Fibroblast of lung (primary cell): ENCODE measurements around the gene MAPT. TPM values are rescaled to one million over a fixed set of nuclear protein-coding genes. Genes with fewer than 3 reads are reported as not detected.

Experiments
- DNase-seq, 2 donors: peaks; one replicate each; pipeline versions ENCODE4 v3.0.0 to v3.0.0-alpha.2; 2010; ENCODE audit warnings: low read depth in 2 of 2
- H2AFZ ChIP-seq: 2 replicates; pipeline ENCODE4 v1.5.1; 2012; ENCODE audit warnings: low read length, control low read depth, inconsistent platforms
- H3K27ac ChIP-seq: 2 replicates; pipeline ENCODE4 v1.5.1; 2011; ENCODE audit warnings: low read length, control low read depth; ENCODE audit not compliant: insufficient read depth
- H3K27me3 ChIP-seq: 2 replicates; pipeline ENCODE4 v1.5.1; 2011; ENCODE audit warnings: mild to moderate bottlenecking, low read length; ENCODE audit not compliant: control insufficient read depth, insufficient read depth
- H3K36me3 ChIP-seq: 2 replicates; pipeline ENCODE4 v1.5.1; 2011; ENCODE audit warnings: low read length; ENCODE audit not compliant: control insufficient read depth, insufficient read depth
- H3K4me1 ChIP-seq: 2 replicates; pipeline ENCODE4 v1.5.1; 2011; ENCODE audit warnings: low read length; ENCODE audit not compliant: control insufficient read depth, insufficient read depth; ENCODE audit errors: extremely low read depth
- H3K4me2 ChIP-seq: 2 replicates; pipeline ENCODE4 v1.5.1; 2011; ENCODE audit warnings: low read length, control low read depth; ENCODE audit not compliant: insufficient read depth; ENCODE audit errors: extremely low read depth
- H3K4me3 ChIP-seq, 4 experiments: fragments of 200-600 bp in 1 of 4; sonication (generic) in 1 of 4; replicated peaks in 1 of 4; 2 replicates each; pipeline ENCODE4 v1.5.1; 2011 to 2016; ENCODE audit warnings: low read length in 4 of 4, low read depth in 3 of 4, mild to moderate bottlenecking in 3 of 4, control low read depth in 2 of 4, inconsistent platforms in 1 of 4, mixed read lengths in 1 of 4; ENCODE audit not compliant: insufficient read depth in 1 of 4; ENCODE audit errors: control extremely low read depth in 1 of 4
- H3K79me2 ChIP-seq: 2 replicates; pipeline ENCODE4 v1.5.1; 2012; ENCODE audit warnings: mild to moderate bottlenecking, low read length, inconsistent platforms; ENCODE audit not compliant: control insufficient read depth, insufficient read depth
- H3K9ac ChIP-seq: 2 replicates; pipeline ENCODE4 v1.5.1; 2011; ENCODE audit warnings: mild to moderate bottlenecking, low read length, control low read depth; ENCODE audit not compliant: insufficient read depth
- H3K9me3 ChIP-seq: 2 replicates; pipeline ENCODE4 v1.5.1; 2012; ENCODE audit warnings: low read depth, low read length; ENCODE audit not compliant: control insufficient read depth, insufficient read depth
- H4K20me1 ChIP-seq: 2 replicates; pipeline ENCODE4 v1.5.1; 2011; ENCODE audit warnings: low read length; ENCODE audit not compliant: control insufficient read depth, insufficient read depth; ENCODE audit errors: extremely low read depth
- EZH2 ChIP-seq: IDR thresholded peaks from 2 replicates; pipeline ENCODE4 v1.5.1; 2012; ENCODE audit warnings: low read length, control low read depth, mild to moderate bottlenecking; ENCODE audit errors: missing control alignments
- polyA plus RNA-seq, 2 donors: library from polyadenylated mRNA; depleted of rRNA in 1 of 2; stranded (reverse) in 1 of 2; unstranded in 1 of 2; fragments of >200 nt; gene quantifications; 2 replicates each; pipeline ENCODE4 v1.2.1, GENCODE V29; 2011 to 2012; ENCODE audit warnings: missing spikeins in 1 of 2
- total RNA-seq: library from RNA; depleted of rRNA; stranded (reverse); fragments of >200 nt; gene quantifications from 2 replicates; pipeline ENCODE4 v1.2.1, GENCODE V29; 2014
- TF ChIP-seq, protein P1 (sequence below), 2 donors: IDR thresholded peaks in 1 of 2; conservative IDR thresholded peaks in 1 of 2; 1 replicate in 1 of 2; 2 replicates in 1 of 2; pipeline ENCODE4 v1.5.1; 2011 to 2012; ENCODE audit warnings: low read length in 2 of 2, control low read depth in 1 of 2, inconsistent platforms in 1 of 2, low read depth in 1 of 2, mild to moderate bottlenecking in 1 of 2

The MAPT gene
- total and polyA plus RNA-seq, 2 donors (not counting 1 experiment from before 2014, with no cell fraction given), result 0.09 to 0.50 TPM

GRCh38 chr17:45992904-45993303, 98.5 kb downstream of the MAPT start:
- no peak overlapping the region for H2AFZ ChIP-seq
- TF ChIP-seq EZH2, result no peak
- TF ChIP-seq, protein P1, sequence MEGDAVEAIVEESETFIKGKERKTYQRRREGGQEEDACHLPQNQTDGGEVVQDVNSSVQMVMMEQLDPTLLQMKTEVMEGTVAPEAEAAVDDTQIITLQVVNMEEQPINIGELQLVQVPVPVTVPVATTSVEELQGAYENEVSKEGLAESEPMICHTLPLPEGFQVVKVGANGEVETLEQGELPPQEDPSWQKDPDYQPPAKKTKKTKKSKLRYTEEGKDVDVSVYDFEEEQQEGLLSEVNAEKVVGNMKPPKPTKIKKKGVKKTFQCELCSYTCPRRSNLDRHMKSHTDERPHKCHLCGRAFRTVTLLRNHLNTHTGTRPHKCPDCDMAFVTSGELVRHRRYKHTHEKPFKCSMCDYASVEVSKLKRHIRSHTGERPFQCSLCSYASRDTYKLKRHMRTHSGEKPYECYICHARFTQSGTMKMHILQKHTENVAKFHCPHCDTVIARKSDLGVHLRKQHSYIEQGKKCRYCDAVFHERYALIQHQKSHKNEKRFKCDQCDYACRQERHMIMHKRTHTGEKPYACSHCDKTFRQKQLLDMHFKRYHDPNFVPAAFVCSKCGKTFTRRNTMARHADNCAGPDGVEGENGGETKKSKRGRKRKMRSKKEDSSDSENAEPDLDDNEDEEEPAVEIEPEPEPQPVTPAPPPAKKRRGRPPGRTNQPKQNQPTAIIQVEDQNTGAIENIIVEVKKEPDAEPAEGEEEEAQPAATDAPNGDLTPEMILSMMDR (conservative IDR thresholded peaks at IDR 0.05 in 1 of 2, IDR thresholded peaks at IDR 0.05 in 1 of 2; ENCODE audit: low read depth in 1 of 2, low read length in 2 of 2), result no peak
- no peak overlapping the region for H3K9ac ChIP-seq
- no peaks in the 10 kb centered on the region for H3K36me3 ChIP-seq
- no peaks in the 10 kb centered on the region for H3K9me3 ChIP-seq
- no peak overlapping the region for H3K4me2 ChIP-seq
- no peak overlapping the region for H3K27ac ChIP-seq
- no peak overlapping the region for H3K4me3 ChIP-seq
- DNase-seq, result no peak
- no peaks in the 10 kb centered on the region for H3K4me1 ChIP-seq
- no peaks in the 10 kb centered on the region for H3K27me3 ChIP-seq
- no peaks in the 10 kb centered on the region for H3K79me2 ChIP-seq
- no peaks in the 10 kb centered on the region for H4K20me1 ChIP-seq

GRCh38 chr17:45993962-45994627, 99.7 kb downstream of the MAPT start:
- Histone ChIP-seq H3K4me1 (no peaks in the 10 kb centered on the region), H3K9ac (no peak overlapping the region), H3K4me3 (no peak overlapping the region), H3K79me2 (no peaks in the 10 kb centered on the region), H3K27ac (no peak overlapping the region), H3K36me3 (no peaks in the 10 kb centered on the region), H4K20me1 (no peaks in the 10 kb centered on the region), H2AFZ (no peak overlapping the region), H3K4me2 (no peak overlapping the region), H3K9me3 (no peaks in the 10 kb centered on the region), H3K27me3 (no peaks in the 10 kb centered on the region)
- no peak for TF ChIP-seq EZH2
- TF ChIP-seq, protein P1 (conservative IDR thresholded peaks at IDR 0.05 in 1 of 2, IDR thresholded peaks at IDR 0.05 in 1 of 2; ENCODE audit: low read depth in 1 of 2, low read length in 2 of 2), result no peak
- DNase-seq, result no peak

GRCh38 chr17:45994987-45995386, 100.6 kb downstream of the MAPT start:
- no peak overlapping the region for H3K27ac ChIP-seq
- H4K20me1 ChIP-seq, result no peaks in the 10 kb centered on the region
- no peaks in the 10 kb centered on the region for H3K27me3 ChIP-seq
- no peak overlapping the region for H3K4me3 ChIP-seq
- no peak overlapping the region for H3K4me2 ChIP-seq
- no peak overlapping the region for H2AFZ ChIP-seq
- H3K4me1 ChIP-seq, result no peaks in the 10 kb centered on the region
- H3K9ac ChIP-seq, result no peak overlapping the region
- TF ChIP-seq, protein P1 (conservative IDR thresholded peaks at IDR 0.05 in 1 of 2, IDR thresholded peaks at IDR 0.05 in 1 of 2; ENCODE audit: low read depth in 1 of 2, low read length in 2 of 2), result no peak
- TF ChIP-seq EZH2, result no peak
- H3K9me3 ChIP-seq, result no peaks in the 10 kb centered on the region
- no peak for DNase-seq
- H3K79me2 ChIP-seq, result no peaks in the 10 kb centered on the region
- H3K36me3 ChIP-seq, result no peaks in the 10 kb centered on the region
